Naive thymus-derived CD8-positive, alpha-beta T cell (primary cell): ENCODE measurements around the gene IFNB1. TPM values are rescaled to one million over a fixed set of nuclear protein-coding genes. Genes with fewer than 3 reads are reported as not detected.

Source experiments
- ATAC-seq, 2 donors: fragments of 150-1000 bp; cut with Tn5 transposase in 1 of 2; sonication (Bioruptor Pico), chemical (Tn5 transposase) in 1 of 2; 1 replicate in 1 of 2; 2 replicates in 1 of 2; pipeline ENCODE4 v1.10.0; 2021; ENCODE audit warnings: mild to moderate bottlenecking in 2 of 2, moderate library complexity in 2 of 2
- POLR2A ChIA-PET: fragments of 350-600 bp; sonication (Branson Sonifier 250); formaldehyde crosslinking; loops from one replicate; lab custom pipeline; 2021; ENCODE audit warnings: antibody characterized with exemption; lab: Charles Lee
- DNase-seq, 10 donors: peaks; one replicate each; pipeline versions ENCODE4 v3.0.0 to v3.0.0-alpha.2; 2020 to 2022
- H3K27ac Mint-ChIP-seq, 10 donors: one replicate each; pipeline ENCODE4 v1.8.0; 2020 to 2022; ENCODE audit warnings: mild to moderate bottlenecking in 10 of 10, mixed read lengths in 10 of 10, moderate library complexity in 4 of 10, inconsistent platforms in 1 of 10
- H3K27me3 Mint-ChIP-seq, 5 donors: one replicate each; pipeline ENCODE4 v1.8.0; 2021 to 2022; ENCODE audit warnings: mixed read lengths in 5 of 5
- H3K36me3 Mint-ChIP-seq, 3 donors: one replicate each; pipeline ENCODE4 v1.8.0; 2020 to 2022; ENCODE audit warnings: mixed read lengths in 3 of 3, mild to moderate bottlenecking in 2 of 3, inconsistent platforms in 1 of 3
- H3K4me1 Mint-ChIP-seq, 4 donors: one replicate each; pipeline ENCODE4 v1.8.0; 2021 to 2022; ENCODE audit warnings: mixed read lengths in 4 of 4
- H3K4me3 Mint-ChIP-seq, 10 donors: one replicate each; pipeline ENCODE4 v1.8.0; 2020 to 2022; ENCODE audit warnings: mild to moderate bottlenecking in 10 of 10, mixed read lengths in 10 of 10, moderate library complexity in 6 of 10, inconsistent platforms in 1 of 10
- H3K9me3 Mint-ChIP-seq, 9 donors: one replicate each; pipeline ENCODE4 v1.8.0; 2020 to 2022; ENCODE audit warnings: mixed read lengths in 9 of 9, mild to moderate bottlenecking in 3 of 9, inconsistent platforms in 1 of 9, moderate library complexity in 1 of 9
- polyA plus RNA-seq, 3 donors: library from polyadenylated mRNA; unstranded; fragments of 300-500 nt; fragmentation: Illumina TruSeq; gene quantifications; one replicate each; pipeline ENCODE4 v1.2.3, GENCODE V29; 2021
- total RNA-seq, 8 experiments: library from RNA in 2 of 8; stranded (reverse) in 2 of 8; gene quantifications; one replicate each; pipeline ENCODE4 v1.2.3 and lab custom pipeline; 2021 to 2026

The IFNB1 gene
- not detected for total RNA-seq
- polyA plus RNA-seq = not detected
- total RNA-seq (lab: John Stamatoyannopoulos, UW) = 0 to 0.42 (median 0) reads per million in 6 experiments

DNA sequence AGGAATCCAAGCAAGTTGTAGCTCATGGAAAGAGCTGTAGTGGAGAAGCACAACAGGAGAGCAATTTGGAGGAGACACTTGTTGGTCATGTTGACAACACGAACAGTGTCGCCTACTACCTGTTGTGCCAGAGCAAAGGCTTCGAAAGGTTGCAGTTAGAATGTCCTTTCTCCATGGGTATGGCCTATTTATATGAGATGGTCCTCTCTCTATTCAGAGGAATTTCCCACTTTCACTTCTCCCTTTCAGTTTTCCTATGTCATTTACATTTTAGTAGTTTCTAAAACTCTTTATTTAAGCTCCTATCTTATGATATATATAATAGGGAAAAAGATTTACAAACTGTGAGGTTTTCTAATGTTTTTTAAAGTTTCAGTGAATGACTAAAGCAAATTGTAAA is at the start of gene IFNB1:
IFNB1 (minus strand) TSS at position 162 of the 400 bp plus-strand sequence; CDS start at position 89, 73 bp downstream.
- POLR2A ChIA-PET = interaction anchor here (0.6 kb wide), 1 partner anchor 83 kb away, joined by 4 read pairs; no protein-coding TSS in a partner anchor
- no peak for DNase-seq
- no peak within 1 kb of the TSS for H3K4me3 Mint-ChIP-seq

DNA sequence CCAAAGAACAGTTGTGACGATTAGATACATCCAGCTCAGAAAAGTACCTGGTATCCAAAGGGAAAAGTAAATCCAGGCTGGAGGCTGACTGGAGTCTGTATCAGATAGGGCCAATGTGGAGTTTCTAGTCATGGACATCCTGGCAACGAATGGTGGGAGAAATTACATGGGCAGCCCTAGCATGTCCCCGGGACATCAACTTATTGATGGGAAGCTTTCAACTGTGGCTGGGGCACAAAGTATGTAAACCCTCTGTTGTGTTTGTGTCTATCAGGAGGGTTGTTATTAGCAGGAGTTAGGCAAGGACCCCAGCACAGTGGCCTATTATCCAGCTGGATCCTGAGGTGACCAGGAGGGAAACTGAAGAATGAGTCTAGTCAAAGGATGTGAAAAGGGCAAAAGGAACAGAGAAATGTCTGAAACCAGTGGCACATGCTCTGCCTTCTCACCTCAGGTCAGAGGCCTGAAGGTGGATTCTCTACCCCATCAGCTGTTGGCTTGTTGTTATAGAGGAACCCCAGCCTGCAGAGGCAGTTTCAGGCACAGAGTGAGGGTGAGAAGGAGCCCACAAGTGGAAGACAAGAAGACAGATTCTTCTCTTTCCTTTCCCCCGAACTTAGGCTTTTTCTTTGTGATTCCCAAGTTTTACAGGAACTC is 44.0 kb upstream of the IFNB1 start:
- Mint-ChIP-seq H3K27me3 (peaks cover 5 to 20% (median 9%) of the 10 kb centered on the region in 5 donors), H3K36me3 (peaks cover 0 to 4% (median 2%) of the 10 kb centered on the region in 3 donors), H3K9me3 (no peaks in the 10 kb centered on the region), H3K4me3 (no peak overlapping the region), H3K27ac (no peak overlapping the region), H3K4me1 (peaks cover 0 to 6% (median 0%) of the 10 kb centered on the region in 4 donors)
- POLR2A ChIA-PET = no interaction called here
- ATAC-seq = no peak
- no peak for DNase-seq

More for the DNA sequence above, at the start of gene IFNB1:
- H3K36me3 Mint-ChIP-seq = no peaks in the 10 kb centered on the region
- peaks cover 20 to 34% (median 27%) of the 10 kb centered on the region in 4 donors for H3K4me1 Mint-ChIP-seq
- peaks cover 0 to 3% (median 0%) of the 10 kb centered on the region in 9 donors for H3K9me3 Mint-ChIP-seq
- no peak for ATAC-seq
- H3K27me3 Mint-ChIP-seq = no peaks in the 10 kb centered on the region
- H3K27ac Mint-ChIP-seq = peak within 1 kb of the TSS in 2 of 10 donors; percentile 12 to 57

DNA sequence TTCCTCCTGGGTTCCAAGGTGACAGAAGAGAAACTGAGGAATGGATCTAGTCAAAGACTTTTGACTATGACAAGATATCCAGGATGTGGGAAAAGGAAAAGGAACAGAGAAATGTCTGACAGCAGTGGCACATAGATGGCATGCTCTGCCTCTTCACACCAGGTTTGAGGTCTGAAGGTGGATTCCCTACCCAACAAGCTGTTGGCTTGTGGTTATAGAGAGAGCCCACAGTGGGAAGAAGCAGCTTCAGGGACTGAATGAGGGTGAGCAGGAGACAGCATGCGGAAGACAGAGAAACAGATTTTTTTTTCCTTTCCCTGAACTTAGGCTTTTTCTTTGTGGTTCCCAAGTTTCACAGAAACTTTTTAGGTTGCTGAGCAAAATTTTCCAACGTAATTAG is 43.3 kb upstream of the IFNB1 start:
- Mint-ChIP-seq H3K4me3 (no peak overlapping the region), H3K9me3 (no peaks in the 10 kb centered on the region), H3K36me3 (peaks cover 0 to 4% (median 0%) of the 10 kb centered on the region in 3 donors), H3K4me1 (peaks cover 0 to 6% (median 0%) of the 10 kb centered on the region in 4 donors), H3K27me3 (peaks cover 3 to 14% (median 9%) of the 10 kb centered on the region in 5 donors), H3K27ac (no peak overlapping the region)
- DNase-seq (no peak), ATAC-seq (no peak)
- POLR2A ChIA-PET = no interaction called here

DNA sequence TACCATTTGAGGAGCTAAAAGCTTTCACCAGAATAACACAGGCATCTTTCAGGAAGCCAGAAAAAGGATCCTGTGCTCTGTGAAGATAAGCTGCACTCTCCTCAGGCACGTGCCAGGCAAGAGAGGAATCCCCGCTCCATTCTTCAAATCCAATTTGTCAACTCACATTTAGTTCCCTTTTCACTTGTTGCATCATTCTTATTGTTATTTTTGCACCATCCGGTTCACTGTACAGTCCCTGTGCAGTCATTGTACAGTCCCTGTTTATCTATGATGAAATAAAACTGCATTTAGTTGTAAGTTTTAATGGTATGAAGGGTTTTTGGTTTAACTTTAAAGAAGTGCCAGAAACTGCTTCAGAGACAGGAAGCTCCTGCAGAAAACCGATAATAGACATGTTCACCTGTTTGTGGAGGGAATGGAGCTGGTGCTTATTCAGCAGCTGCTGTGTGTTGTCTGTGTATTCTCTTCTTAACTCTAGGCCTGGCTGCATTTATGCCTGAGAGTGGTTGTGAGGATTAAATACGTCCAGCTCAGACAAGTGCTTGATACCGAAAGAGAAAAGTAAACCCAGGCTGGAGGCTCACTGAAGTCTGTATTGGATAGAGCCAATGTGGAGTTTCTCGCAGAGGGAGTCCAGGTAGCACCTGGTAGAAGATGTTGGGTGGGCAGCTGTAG is 41.5 kb upstream of the IFNB1 start:
- no peak for ATAC-seq
- Mint-ChIP-seq H3K27ac (peak overlapping the region in 1 of 10 donors; percentile 54), H3K9me3 (no peaks in the 10 kb centered on the region), H3K36me3 (peaks cover 0 to under 1% (median 0%) of the 10 kb centered on the region in 3 donors), H3K27me3 (peaks cover under 1 to 9% (median 4%) of the 10 kb centered on the region in 5 donors), H3K4me1 (peaks cover 0 to 6% (median 0%) of the 10 kb centered on the region in 4 donors), H3K4me3 (no peak overlapping the region)
- POLR2A ChIA-PET = no interaction called here
- no peak for DNase-seq

DNA sequence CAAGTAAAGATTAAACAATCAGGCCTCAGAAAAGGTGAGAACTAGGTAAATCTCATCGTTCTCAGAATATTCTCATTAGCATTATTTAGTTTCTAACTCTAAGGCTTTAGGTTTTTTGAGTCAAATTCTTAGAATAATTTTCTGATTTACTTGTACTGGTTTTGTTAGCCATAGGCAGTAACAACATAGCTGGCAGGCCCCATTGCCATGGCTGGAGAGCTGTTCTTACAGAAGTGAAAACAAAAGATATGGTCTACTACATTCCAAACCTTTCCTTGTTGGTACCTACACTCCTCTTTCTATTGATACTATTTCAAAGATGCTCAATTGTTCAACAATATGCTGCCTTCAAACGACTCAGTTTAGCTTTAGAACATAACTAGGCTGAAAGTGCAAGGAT is 36.6 kb upstream of the IFNB1 start:
- Mint-ChIP-seq H3K36me3 (no peaks in the 10 kb centered on the region), H3K27ac (no peak overlapping the region), H3K4me1 (peaks cover 0 to 3% (median 2%) of the 10 kb centered on the region in 4 donors), H3K4me3 (no peak overlapping the region), H3K27me3 (peaks cover 0 to 11% (median 0%) of the 10 kb centered on the region in 5 donors), H3K9me3 (no peaks in the 10 kb centered on the region)
- ATAC-seq (no peak), DNase-seq (no peak)
- POLR2A ChIA-PET = no interaction called here

DNA sequence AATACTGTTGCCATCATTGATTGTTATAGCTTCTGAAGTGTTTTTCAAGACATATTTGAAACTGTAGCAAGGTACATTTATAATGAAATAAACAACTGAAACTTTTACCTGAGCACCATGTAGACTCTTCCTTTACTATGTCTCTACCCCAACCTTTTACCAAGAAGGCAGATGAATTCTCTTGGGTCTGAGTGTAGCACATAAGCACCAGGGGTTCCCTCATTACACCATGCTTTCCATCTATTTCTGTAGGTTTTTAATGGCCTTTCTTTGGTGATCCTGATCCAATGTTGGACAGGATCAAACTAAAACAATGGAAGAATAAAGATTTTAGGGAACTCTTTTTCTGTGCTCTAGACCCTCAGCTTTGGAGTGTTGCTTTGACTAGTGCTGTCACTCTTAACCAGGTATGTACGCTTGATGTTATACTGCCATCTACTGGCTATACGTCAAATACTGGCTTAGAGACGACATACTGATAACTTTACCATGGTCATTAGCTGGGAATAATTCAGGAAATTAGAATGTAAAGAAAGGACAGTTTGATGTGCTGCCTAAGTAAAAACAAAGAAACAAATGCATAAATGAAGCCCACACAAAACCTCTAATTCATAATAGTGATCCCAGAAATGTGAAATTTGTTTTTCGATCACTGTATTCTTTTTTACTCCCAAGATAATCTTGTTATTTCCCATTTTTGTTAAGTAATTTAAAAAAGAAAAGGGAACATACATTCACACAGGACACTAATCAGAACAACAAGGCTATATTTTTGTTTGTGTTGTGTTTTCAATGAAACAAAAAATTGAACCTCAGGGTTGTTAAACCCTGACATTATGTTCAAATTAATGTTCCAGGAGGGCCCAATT is 33.2 kb upstream of the IFNB1 start:
- H3K36me3 Mint-ChIP-seq = no peaks in the 10 kb centered on the region
- ATAC-seq (peak; percentile 87 to 95), DNase-seq (peak in 5 of 10 donors; percentile 30 to 70 (median 68))
- no peak overlapping the region for H3K4me3 Mint-ChIP-seq
- no peak overlapping the region for H3K27ac Mint-ChIP-seq
- H3K9me3 Mint-ChIP-seq = no peaks in the 10 kb centered on the region
- H3K27me3 Mint-ChIP-seq = peaks cover 0 to 11% (median 0%) of the 10 kb centered on the region in 5 donors
- POLR2A ChIA-PET = interaction anchor here (0.6 kb wide), 1 partner anchor 771 kb away, joined by 3 read pairs; no protein-coding TSS in a partner anchor
- peaks cover 0 to 3% (median under 1%) of the 10 kb centered on the region in 4 donors for H3K4me1 Mint-ChIP-seq

DNA sequence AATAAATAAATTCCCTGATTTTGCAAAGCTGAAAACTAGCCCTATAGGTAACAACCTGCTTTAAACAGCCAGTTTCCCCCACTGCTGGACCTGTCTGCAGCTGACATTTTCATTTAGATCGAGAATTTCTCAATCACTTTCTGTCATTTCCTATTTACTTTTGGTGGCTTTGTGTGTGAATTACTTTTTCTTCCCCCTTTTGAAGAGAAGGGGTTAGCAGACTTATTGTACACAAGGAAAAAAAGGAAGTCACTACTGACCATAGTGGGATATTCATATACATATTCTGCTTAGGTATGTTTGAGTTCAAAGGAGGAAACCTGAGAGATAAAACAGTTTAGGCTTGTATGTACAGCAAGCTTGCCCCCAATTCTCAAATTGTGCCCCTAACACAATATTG is 27.0 kb upstream of the IFNB1 start:
- POLR2A ChIA-PET = no interaction called here
- DNase-seq (no peak), ATAC-seq (no peak)
- Mint-ChIP-seq H3K4me3 (no peak overlapping the region), H3K27ac (no peak overlapping the region), H3K36me3 (no peaks in the 10 kb centered on the region), H3K9me3 (no peaks in the 10 kb centered on the region), H3K4me1 (peaks cover 0 to 9% (median 1%) of the 10 kb centered on the region in 4 donors), H3K27me3 (no peaks in the 10 kb centered on the region)

DNA sequence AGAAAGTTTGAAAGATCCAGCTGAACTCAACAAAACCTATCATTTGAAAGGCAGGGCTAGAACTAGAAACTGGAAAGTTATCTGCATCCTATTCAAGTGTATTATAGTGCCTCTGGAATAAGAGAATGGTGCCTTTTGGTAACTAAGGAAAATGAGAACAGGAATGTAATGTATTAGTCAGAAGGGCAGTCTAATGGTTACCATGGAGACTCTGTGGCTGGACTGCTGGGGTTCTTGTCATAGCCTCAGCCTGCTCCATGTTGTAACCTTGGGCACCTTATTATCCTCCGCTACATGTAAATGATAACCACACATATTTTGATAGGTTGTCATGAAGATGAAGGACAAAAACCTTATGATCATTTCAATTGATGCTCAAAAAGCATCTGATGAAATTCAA is 24.6 kb upstream of the IFNB1 start:
- H3K27ac Mint-ChIP-seq = no peak overlapping the region
- POLR2A ChIA-PET = no interaction called here

DNA sequence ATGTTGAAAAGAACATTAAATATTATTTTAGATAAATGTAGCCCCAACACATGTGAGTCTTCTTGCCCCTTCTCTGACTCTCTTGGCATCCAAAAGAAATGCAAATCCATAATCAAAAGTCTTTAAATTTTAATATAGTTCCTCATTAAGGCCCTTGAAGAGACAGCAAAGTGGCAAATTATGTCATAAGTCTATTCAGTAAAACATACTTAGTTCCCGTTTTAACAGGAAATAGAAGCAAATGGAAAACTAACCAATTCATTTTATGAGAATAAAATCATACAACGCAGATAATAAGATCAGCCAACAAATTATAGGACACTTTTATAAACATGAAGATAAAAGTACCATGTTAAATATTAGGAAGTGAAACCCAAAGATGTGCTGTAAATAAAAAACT is 20.1 kb upstream of the IFNB1 start:
- H3K9me3 Mint-ChIP-seq = no peaks in the 10 kb centered on the region
- H3K4me3 Mint-ChIP-seq = no peak overlapping the region
- H3K27ac Mint-ChIP-seq = peak overlapping the region in 1 of 10 donors; percentile 82
- DNase-seq (no peak), ATAC-seq (no peak)
- H3K27me3 Mint-ChIP-seq = no peaks in the 10 kb centered on the region
- H3K36me3 Mint-ChIP-seq = no peaks in the 10 kb centered on the region
- H3K4me1 Mint-ChIP-seq = peaks cover 16 to 36% (median 23%) of the 10 kb centered on the region in 4 donors
- POLR2A ChIA-PET = no interaction called here

More for the DNA sequence above, 24.6 kb upstream of the IFNB1 start:
- Mint-ChIP-seq H3K27me3 (no peaks in the 10 kb centered on the region), H3K4me3 (no peak overlapping the region), H3K4me1 (peaks cover 3 to 18% (median 4%) of the 10 kb centered on the region in 4 donors), H3K36me3 (no peaks in the 10 kb centered on the region), H3K9me3 (no peaks in the 10 kb centered on the region)
- ATAC-seq (no peak), DNase-seq (no peak)

DNA sequence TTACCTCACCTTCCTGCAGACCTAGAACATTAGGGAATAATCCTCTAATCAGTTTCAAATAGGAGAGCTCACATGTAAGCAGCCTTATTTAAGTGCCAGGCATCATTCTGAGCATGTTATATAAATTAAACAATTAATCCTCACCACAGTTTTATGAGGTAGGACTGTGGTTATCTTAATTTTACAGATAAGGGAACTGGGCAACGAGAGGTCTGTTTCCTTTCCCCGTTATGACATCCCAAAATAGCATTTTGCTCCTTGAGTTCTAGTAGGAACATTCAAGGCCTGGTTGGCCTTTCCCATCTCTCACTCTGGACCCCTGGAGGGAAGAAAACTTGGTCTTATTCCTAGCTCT is 19.1 kb upstream of the IFNB1 start:
- DNase-seq (no peak), ATAC-seq (no peak)
- Mint-ChIP-seq H3K36me3 (no peaks in the 10 kb centered on the region), H3K4me3 (peak overlapping the region; percentile 55 to 78 (median 72)), H3K9me3 (no peaks in the 10 kb centered on the region), H3K27ac (peak overlapping the region in 9 of 10 donors; percentile 76 to 93 (median 85)), H3K27me3 (no peaks in the 10 kb centered on the region), H3K4me1 (peaks cover 18 to 42% (median 30%) of the 10 kb centered on the region in 4 donors)
- POLR2A ChIA-PET = interaction anchor here (0.6 kb wide), 1 partner anchor 474 kb away, joined by 3 read pairs; the partner anchor contains the start of gene MLLT3

DNA sequence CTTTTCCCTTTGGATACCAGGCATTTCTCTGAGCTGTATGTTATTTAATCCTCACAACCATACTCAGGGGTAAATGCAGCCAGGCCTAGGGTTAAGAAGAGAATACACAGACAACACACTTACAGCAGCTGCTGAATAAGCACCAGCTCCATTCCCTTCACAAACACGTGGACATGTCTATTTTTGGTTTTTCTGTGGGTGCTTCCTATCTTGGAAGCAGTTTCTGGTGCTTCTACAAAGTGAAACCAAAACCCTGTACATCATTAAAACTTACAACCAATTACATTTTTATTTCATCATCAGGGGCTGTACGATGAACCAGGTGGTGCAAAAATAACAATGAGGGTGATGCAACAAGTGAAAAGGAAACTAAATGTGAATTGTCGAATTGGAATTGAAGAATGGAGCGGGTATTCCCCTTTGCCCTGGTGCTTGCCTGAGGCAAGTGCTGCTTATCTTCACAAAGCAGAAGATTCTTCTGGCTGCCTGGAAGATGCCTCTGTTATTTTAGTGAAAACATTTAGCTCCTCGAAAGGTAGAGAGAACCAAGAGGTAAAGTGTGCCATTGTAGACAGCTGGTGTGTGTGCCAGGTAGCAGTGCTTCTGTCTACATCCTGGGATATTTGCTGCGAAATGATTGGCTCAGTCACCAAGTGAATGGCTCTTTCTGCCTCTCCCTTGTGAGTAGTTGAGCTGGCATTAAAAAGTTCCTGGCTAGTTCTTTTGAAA is 18.6 kb upstream of the IFNB1 start:
- DNase-seq = peak in 9 of 10 donors; percentile 3 to 71 (median 38)
- Mint-ChIP-seq H3K9me3 (no peaks in the 10 kb centered on the region), H3K27me3 (no peaks in the 10 kb centered on the region), H3K27ac (peak overlapping the region; percentile 78 to 93 (median 86)), H3K4me3 (peak overlapping the region; percentile 55 to 78 (median 72)), H3K36me3 (no peaks in the 10 kb centered on the region), H3K4me1 (peaks cover 21 to 47% (median 35%) of the 10 kb centered on the region in 4 donors)
- peak; percentile 95 to 96 for ATAC-seq
- POLR2A ChIA-PET = interaction anchor here (0.6 kb wide), 1 partner anchor 474 kb away, joined by 3 read pairs; the partner anchor contains the start of gene MLLT3
